T-helper 22 cell (primary cell): ENCODE data around the gene CCR9.

Experiments used
- DNase-seq: peaks from one replicate; pipeline ENCODE4 v3.0.0-alpha.2; 2020; ENCODE audit warnings: low read depth

CCR9 gene

GRCh38 chr3:45873036-45873435, 13.3 kb upstream of the CCR9 start:
- no peak for DNase-seq

- DNase-seq, result no peak
Measured at GRCh38 chr3:45873638-45874037, 12.7 kb upstream of the CCR9 start.

GRCh38 chr3:45874677-45875346, 11.5 kb upstream of the CCR9 start:
- no peak for DNase-seq

- no peak for DNase-seq
Measured at GRCh38 chr3:45878124-45878523, 8.2 kb upstream of the CCR9 start.

- DNase-seq, result no peak
Measured at GRCh38 chr3:45880725-45881077, 5.6 kb upstream of the CCR9 start.

- DNase-seq, result peak; percentile 11
Measured at GRCh38 chr3:45881078-45882022, 5.0 kb upstream of the CCR9 start.

GRCh38 chr3:45884368-45885201, 1.8 kb upstream of the CCR9 start:
- no peak for DNase-seq

GRCh38 chr3:45887285-45887684, 942 bp downstream of the CCR9 start:
- DNase-seq, result no peak

- no peak for DNase-seq
Measured at GRCh38 chr3:45887759-45888511, 1.6 kb downstream of the CCR9 start.

- no peak for DNase-seq
Measured at GRCh38 chr3:45889337-45889736, 3.0 kb downstream of the CCR9 start.

GRCh38 chr3:45890405-45890804, 4.1 kb downstream of the CCR9 start:
- DNase-seq, result no peak

GRCh38 chr3:45892161-45892560, 5.8 kb downstream of the CCR9 start:
- DNase-seq, result no peak

- DNase-seq, result no peak
Measured at GRCh38 chr3:45894015-45894414, 7.7 kb downstream of the CCR9 start.

GRCh38 chr3:45895686-45896468, 9.5 kb downstream of the CCR9 start:
- no peak for DNase-seq

GRCh38 chr3:45896956-45897355, 10.6 kb downstream of the CCR9 start:
- no peak for DNase-seq

- no peak for DNase-seq
Measured at GRCh38 chr3:45904931-45905330, 18.6 kb downstream of the CCR9 start.

- no peak for DNase-seq
Measured at GRCh38 chr3:45905755-45906154, 19.4 kb downstream of the CCR9 start.

- no peak for DNase-seq
Measured at GRCh38 chr3:45906681-45907407, 20.5 kb downstream of the CCR9 start.

GRCh38 chr3:45907769-45908705, 21.7 kb downstream of the CCR9 start:
- no peak for DNase-seq
